Mammary epithelial cell (primary cell): ENCODE results near the gene ATF6.

Experiments used
- EZH2 ChIP-seq: IDR thresholded peaks from 2 replicates; pipeline ENCODE4 v1.6.1; 2012; ENCODE audit warnings: low read length, inconsistent platforms, borderline replicate concordance
- TF ChIP-seq, protein P1 (sequence below), 2 donors: IDR thresholded peaks in 1 of 2; conservative IDR thresholded peaks in 1 of 2; 2 replicates each; pipeline ENCODE4 v1.5.1; 2011 to 2012; ENCODE audit warnings: inconsistent platforms in 2 of 2, low read length in 2 of 2, mild to moderate bottlenecking in 2 of 2, control low read depth in 1 of 2, low read depth in 1 of 2; ENCODE audit not compliant: insufficient read depth in 1 of 2; ENCODE audit errors: extremely low read depth in 1 of 2

DNA sequence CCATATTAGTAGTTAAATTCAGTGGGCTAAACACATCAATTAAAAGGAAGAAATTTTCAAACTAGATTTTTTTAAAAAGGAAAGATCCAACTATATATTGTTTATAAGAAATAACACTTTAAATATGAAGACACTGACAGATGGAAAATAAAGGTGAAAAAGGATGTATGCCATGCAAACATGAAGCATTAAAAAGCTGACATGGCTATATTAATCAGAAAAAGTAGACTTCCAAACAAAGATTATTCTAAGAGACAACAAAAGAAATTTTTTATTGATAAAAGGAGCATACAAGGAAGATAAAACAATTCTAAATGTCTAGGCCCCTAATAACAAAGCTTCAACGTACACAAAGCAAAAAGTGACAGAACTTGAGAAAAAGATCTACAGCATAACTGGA is 92.2 kb downstream of the ATF6 start:
- TF ChIP-seq, protein P1, sequence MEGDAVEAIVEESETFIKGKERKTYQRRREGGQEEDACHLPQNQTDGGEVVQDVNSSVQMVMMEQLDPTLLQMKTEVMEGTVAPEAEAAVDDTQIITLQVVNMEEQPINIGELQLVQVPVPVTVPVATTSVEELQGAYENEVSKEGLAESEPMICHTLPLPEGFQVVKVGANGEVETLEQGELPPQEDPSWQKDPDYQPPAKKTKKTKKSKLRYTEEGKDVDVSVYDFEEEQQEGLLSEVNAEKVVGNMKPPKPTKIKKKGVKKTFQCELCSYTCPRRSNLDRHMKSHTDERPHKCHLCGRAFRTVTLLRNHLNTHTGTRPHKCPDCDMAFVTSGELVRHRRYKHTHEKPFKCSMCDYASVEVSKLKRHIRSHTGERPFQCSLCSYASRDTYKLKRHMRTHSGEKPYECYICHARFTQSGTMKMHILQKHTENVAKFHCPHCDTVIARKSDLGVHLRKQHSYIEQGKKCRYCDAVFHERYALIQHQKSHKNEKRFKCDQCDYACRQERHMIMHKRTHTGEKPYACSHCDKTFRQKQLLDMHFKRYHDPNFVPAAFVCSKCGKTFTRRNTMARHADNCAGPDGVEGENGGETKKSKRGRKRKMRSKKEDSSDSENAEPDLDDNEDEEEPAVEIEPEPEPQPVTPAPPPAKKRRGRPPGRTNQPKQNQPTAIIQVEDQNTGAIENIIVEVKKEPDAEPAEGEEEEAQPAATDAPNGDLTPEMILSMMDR (conservative IDR thresholded peaks at IDR 0.05 in 1 of 2, IDR thresholded peaks at IDR 0.05 in 1 of 2; ENCODE audit: extremely low read depth in 1 of 2, insufficient read depth in 1 of 2, low read depth in 1 of 2, low read length in 2 of 2): no peak
- TF ChIP-seq EZH2: no peak
